GM12878 (cell line): ENCODE measurements around the gene NR2F6.

Experiments
- EZH2 ChIP-seq: IDR thresholded peaks from 2 replicates; pipeline ENCODE4 v1.6.1; 2012; ENCODE audit warnings: low read depth, mild to moderate bottlenecking, control low read depth, inconsistent platforms, low read length, borderline replicate concordance; ENCODE audit not compliant: control insufficient read depth
- MEF2A ChIP-seq: IDR thresholded peaks from 2 replicates; pipeline ENCODE4 v1.6.1; 2011; ENCODE audit warnings: low read depth, mild to moderate bottlenecking, low read length, moderate library complexity; ENCODE audit not compliant: insufficient read depth
- USF2 ChIP-seq: IDR thresholded peaks from 2 replicates; pipeline ENCODE4 v1.6.1; 2011; ENCODE audit warnings: low read depth, low read length, improper control_type of control experiment, borderline replicate concordance

DNA sequence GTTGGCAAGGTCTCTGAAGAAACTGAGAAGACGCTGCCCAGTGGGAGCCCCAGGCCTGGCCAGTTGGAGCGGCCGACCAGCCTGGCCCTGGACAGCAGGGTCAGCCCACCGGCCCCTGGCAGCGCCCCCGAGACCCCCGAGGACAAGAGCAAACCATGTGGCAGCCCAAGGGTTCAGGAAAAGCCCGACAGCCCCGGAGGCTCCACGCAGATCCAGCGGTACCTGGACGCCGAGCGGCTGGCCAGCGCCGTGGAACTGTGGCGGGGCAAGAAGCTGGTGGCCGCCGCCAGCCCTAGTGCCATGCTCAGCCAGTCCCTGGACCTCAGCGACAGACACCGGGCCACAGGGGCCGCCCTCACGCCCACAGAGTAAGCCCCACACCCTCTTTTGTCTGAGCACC is 50.6 kb downstream of the NR2F6 start:
- TF ChIP-seq EZH2 (no peak), MEF2A (no peak), USF2 (no peak)
